ENCODE data around the gene STX12. TPM values are rescaled to one million over a fixed set of nuclear protein-coding genes. Genes with fewer than 3 reads are reported as not detected.
"Not testable (repeated sequence)": the region's sequence is repeated elsewhere in the genome, so short reads cannot be mapped to it uniquely, and the experiment has no call there.

STX12 gene
- total and polyA plus RNA-seq, 8 donors = 49.5 to 79.3 (median 55.9) TPM

DNA sequence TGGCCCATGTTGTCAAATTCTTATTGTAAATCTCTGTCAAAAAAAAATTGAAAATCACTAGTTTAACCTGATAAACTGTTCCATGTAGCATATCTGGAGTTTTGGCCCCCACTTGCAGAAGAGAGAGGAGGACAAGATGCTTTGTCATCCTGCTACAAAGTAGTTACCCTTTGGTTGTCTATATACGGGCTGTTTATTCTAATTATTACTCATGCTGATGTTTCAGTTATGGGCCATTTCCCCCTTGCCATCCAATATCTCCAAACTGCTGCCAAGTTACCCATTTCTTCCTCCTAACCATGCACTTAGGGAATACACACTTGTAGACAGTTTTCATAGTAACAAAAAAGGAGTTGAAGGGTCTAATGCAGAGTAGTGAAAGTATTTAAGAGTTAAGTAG is 22.6 kb downstream of the STX12 start:
- no peak overlapping the region for H3K27ac ChIP-seq
- intact Hi-C loops (cut with DNase I) = no loop called here
- no peak overlapping the region for H3K4me3 ChIP-seq
- H3K4me1 ChIP-seq = peaks cover 0 to 13% of the 10 kb centered on the region in 2 donors
- peaks cover 4 to 92% of the 10 kb centered on the region in 2 donors for H3K36me3 ChIP-seq
- no peaks in the 10 kb centered on the region for H3K9me3 ChIP-seq
- no peaks in the 10 kb centered on the region for H3K27me3 ChIP-seq
- ATAC-seq = no peak
- TF ChIP-seq, protein P1, sequence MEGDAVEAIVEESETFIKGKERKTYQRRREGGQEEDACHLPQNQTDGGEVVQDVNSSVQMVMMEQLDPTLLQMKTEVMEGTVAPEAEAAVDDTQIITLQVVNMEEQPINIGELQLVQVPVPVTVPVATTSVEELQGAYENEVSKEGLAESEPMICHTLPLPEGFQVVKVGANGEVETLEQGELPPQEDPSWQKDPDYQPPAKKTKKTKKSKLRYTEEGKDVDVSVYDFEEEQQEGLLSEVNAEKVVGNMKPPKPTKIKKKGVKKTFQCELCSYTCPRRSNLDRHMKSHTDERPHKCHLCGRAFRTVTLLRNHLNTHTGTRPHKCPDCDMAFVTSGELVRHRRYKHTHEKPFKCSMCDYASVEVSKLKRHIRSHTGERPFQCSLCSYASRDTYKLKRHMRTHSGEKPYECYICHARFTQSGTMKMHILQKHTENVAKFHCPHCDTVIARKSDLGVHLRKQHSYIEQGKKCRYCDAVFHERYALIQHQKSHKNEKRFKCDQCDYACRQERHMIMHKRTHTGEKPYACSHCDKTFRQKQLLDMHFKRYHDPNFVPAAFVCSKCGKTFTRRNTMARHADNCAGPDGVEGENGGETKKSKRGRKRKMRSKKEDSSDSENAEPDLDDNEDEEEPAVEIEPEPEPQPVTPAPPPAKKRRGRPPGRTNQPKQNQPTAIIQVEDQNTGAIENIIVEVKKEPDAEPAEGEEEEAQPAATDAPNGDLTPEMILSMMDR (IDR thresholded peaks at IDR 0.05) = no peak
- DNase-seq = no peak

DNA sequence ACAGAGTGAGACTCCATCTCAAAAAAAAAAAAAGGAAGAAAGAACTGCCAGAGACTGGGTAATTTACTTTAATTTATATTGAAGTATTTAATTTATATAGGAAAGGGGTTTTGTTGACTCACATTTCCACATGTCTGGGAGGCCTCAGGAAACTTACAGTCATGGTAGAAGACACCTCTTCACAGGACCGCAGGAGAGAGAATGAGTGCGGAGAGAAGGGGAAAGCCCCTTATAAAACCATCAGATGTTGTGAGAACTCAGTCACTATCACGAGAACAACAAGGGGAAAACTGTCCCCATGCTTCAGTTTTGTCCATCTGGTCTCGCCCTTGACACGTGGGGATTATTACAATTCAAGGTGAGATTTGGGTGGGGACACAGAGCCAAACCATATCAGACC is 31.8 kb downstream of the STX12 start:
- intact Hi-C loops (cut with DNase I) = no loop called here
- peaks cover 0 to 85% of the 10 kb centered on the region in 2 donors for H3K36me3 ChIP-seq
- TF ChIP-seq, protein P1 (IDR thresholded peaks at IDR 0.05) = no peak
- no peak for DNase-seq
- no peaks in the 10 kb centered on the region for H3K9me3 ChIP-seq
- H3K27me3 ChIP-seq = no peaks in the 10 kb centered on the region
- H3K27ac ChIP-seq = no peak overlapping the region
- H3K4me1 ChIP-seq = no peaks in the 10 kb centered on the region
- no peak for ATAC-seq
- H3K4me3 ChIP-seq = no peak overlapping the region

DNA sequence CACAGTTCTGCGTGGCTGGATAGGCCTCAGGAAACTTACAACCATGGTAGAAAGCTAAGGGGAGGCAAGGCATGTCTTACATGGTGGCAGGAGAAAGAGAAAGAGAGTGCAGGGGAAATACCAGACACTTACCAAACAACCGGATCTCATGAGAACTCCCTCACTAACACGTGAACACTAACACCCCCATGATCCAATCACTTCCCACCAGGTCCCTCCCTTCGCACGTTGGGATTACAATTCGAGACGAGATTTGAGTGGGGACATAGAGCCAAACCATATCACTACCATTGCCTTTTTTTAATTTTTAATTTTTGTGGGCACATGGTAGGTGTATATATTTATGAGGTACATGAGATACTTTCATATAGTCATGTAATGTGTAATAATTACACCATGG is 33.7 kb downstream of the STX12 start:
- no peaks in the 10 kb centered on the region for H3K9me3 ChIP-seq

DNA sequence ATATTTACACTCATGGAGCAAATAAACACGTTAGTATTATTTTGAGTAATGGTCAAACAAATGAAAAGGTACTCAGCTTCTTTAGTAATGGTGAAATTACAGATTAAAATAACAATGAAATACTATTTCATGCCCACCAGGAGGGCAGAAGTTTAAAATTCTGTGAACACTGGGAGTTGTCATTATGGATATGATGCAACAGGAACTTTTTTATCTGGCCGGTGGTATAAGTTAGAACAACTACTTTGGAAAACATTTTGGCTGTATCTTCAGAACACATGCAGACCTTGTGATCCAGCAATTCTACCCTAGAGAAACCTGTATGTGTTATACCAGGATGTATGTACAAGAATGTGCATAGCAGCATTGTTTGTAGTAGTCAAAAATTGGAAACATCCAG is 34.4 kb downstream of the STX12 start:
- Histone ChIP-seq H3K36me3 (peaks cover 0 to 87% of the 10 kb centered on the region in 2 donors), H3K4me1 (no peaks in the 10 kb centered on the region), H3K9me3 (no peaks in the 10 kb centered on the region), H3K27me3 (no peaks in the 10 kb centered on the region), H3K4me3 (no peak overlapping the region), H3K27ac (no peak overlapping the region)
- intact Hi-C loops (cut with DNase I) = no loop called here
- no peak for ATAC-seq
- TF ChIP-seq, protein P1 (IDR thresholded peaks at IDR 0.05) = no peak
- DNase-seq = no peak

More for the DNA sequence above, 33.7 kb downstream of the STX12 start:
- no peak for ATAC-seq
- peaks cover 0 to 87% of the 10 kb centered on the region in 2 donors for H3K36me3 ChIP-seq
- intact Hi-C loops (cut with DNase I) = no loop called here
- H3K27me3 ChIP-seq = no peaks in the 10 kb centered on the region
- no peak overlapping the region for H3K27ac ChIP-seq
- TF ChIP-seq, protein P1 (IDR thresholded peaks at IDR 0.05) = no peak
- H3K4me3 ChIP-seq = no peak overlapping the region
- no peak for DNase-seq
- no peaks in the 10 kb centered on the region for H3K4me1 ChIP-seq

DNA sequence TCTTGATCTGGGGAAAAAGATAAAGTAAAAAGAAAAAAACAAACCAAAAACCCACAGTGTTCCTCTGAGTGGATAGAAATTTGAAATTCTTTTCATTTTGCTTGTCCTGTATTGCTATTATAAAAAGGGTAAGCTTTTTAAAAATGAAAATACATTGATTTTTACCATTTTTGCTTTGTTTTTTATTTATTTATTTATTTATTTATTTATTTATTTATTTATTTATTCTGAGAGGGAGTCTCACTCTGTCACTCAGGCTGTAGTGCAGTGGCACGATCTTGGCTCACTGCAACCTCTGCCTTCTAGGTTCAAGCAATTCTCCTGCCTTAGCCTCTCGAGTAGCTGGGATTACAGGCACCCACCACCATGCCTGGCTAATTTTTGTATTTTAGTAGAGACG is 35.1 kb downstream of the STX12 start:
- H3K36me3 ChIP-seq = peaks cover 0 to 87% of the 10 kb centered on the region in 2 donors
- H3K4me1 ChIP-seq; ATAC-seq; H3K4me3 ChIP-seq; DNase-seq; H3K9me3 ChIP-seq; H3K27ac ChIP-seq; H3K27me3 ChIP-seq; intact Hi-C loops (cut with DNase I): not testable (repeated sequence)

DNA sequence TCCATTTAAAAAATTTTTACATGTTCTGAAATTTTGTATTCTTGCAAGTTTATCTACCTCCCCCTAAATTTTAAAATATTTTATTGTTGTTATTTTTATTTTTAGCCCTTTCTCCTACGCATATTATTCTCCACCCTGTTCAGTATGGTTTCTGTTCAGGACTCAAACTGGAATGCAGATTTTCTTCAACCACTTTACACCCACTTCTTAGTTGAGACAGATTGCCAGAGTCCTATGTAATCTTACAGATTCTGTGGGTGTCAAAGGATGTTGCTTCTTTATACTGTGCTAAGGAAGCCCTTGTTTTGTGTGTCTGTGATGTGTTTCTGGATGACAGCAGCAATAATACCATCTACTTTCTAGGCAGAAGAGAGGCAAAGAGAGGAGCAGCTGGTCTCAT is 36.9 kb downstream of the STX12 start:
- Histone ChIP-seq H3K36me3 (peaks cover 0 to 87% of the 10 kb centered on the region in 2 donors), H3K9me3 (no peaks in the 10 kb centered on the region), H3K27ac (no peak overlapping the region), H3K27me3 (no peaks in the 10 kb centered on the region), H3K4me3 (no peak overlapping the region), H3K4me1 (no peaks in the 10 kb centered on the region)
- TF ChIP-seq, protein P1 (IDR thresholded peaks at IDR 0.05) = no peak
- intact Hi-C loops (cut with DNase I) = no loop called here
- DNase-seq (no peak), ATAC-seq (no peak)

Measured in left lung (tissue), 10 donors.